T-helper 1 cell treated with Interleukin-12 subunit alpha and Interleukin-12 subunit beta and Interleukin-4 antibody, amounts not matched to agents 30 μg/mL and 1 μg/mL, for 36 hours (primary cell): ENCODE measurements around the gene AREL1.

ENCODE experiments used
- H3K27ac Mint-ChIP-seq: one replicate; pipeline ENCODE4 v1.8.0; 2021; ENCODE audit warnings: mild to moderate bottlenecking, mixed read lengths
- H3K27me3 Mint-ChIP-seq: one replicate; pipeline ENCODE4 v1.8.0; 2021; ENCODE audit warnings: low read depth, mixed read lengths
- H3K36me3 Mint-ChIP-seq: one replicate; pipeline ENCODE4 v1.8.0; 2021; ENCODE audit warnings: low read depth, mixed read lengths
- H3K4me1 Mint-ChIP-seq: one replicate; pipeline ENCODE4 v1.8.0; 2021; ENCODE audit warnings: low read depth, mixed read lengths
- H3K4me3 Mint-ChIP-seq: one replicate; pipeline ENCODE4 v1.8.0; 2021; ENCODE audit warnings: mild to moderate bottlenecking, moderate library complexity, mixed read lengths
- H3K9me3 Mint-ChIP-seq: one replicate; pipeline ENCODE4 v1.8.0; 2021; ENCODE audit warnings: mixed read lengths

The AREL1 gene

GRCh38 chr14:74645756-74646470, 67.0 kb downstream of the AREL1 start:
- no peaks in the 10 kb centered on the region for H3K4me1 Mint-ChIP-seq
- H3K4me3 Mint-ChIP-seq, result no peak overlapping the region
- H3K36me3 Mint-ChIP-seq, result no peaks in the 10 kb centered on the region
- H3K27ac Mint-ChIP-seq, result no peak overlapping the region
- peaks cover 7% of the 10 kb centered on the region for H3K27me3 Mint-ChIP-seq
- H3K9me3 Mint-ChIP-seq, result no peaks in the 10 kb centered on the region

DNA sequence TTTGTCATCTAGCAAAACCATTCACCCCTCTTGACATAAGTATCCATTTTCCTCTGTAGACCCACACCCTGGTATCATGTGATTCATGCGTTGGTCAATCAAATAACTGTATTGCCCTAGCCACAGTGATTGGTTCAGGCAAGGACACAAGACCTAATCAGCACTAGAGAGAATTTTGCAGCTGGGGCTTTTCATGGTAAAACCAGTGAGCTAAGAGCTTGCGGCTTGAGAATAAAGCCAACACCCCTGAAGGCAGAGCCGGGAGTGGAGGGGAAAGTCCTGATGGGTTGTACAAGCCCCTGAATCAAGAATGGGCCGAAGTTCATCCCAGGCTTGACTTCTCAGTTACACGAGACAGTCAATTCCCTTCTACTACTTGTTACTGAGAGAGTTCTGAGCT, 67.6 kb downstream of the AREL1 start:
- Mint-ChIP-seq H3K36me3 (no peaks in the 10 kb centered on the region), H3K9me3 (no peaks in the 10 kb centered on the region), H3K4me1 (no peaks in the 10 kb centered on the region), H3K27me3 (peaks cover 10% of the 10 kb centered on the region), H3K4me3 (no peak overlapping the region), H3K27ac (no peak overlapping the region)

GRCh38 chr14:74641601-74642391, 71.1 kb downstream of the AREL1 start:
- Mint-ChIP-seq H3K4me1 (no peaks in the 10 kb centered on the region), H3K27me3 (peaks cover 15% of the 10 kb centered on the region), H3K4me3 (no peak overlapping the region), H3K9me3 (no peaks in the 10 kb centered on the region), H3K36me3 (no peaks in the 10 kb centered on the region), H3K27ac (no peak overlapping the region)

- H3K4me1 Mint-ChIP-seq, result no peaks in the 10 kb centered on the region
- H3K9me3 Mint-ChIP-seq, result no peaks in the 10 kb centered on the region
- no peaks in the 10 kb centered on the region for H3K36me3 Mint-ChIP-seq
- no peak overlapping the region for H3K4me3 Mint-ChIP-seq
- H3K27ac Mint-ChIP-seq, result no peak overlapping the region
- H3K27me3 Mint-ChIP-seq, result peaks cover 19% of the 10 kb centered on the region
These were observed 73.9 kb downstream of the AREL1 start for GRCh38 chr14:74638966-74639365.

DNA sequence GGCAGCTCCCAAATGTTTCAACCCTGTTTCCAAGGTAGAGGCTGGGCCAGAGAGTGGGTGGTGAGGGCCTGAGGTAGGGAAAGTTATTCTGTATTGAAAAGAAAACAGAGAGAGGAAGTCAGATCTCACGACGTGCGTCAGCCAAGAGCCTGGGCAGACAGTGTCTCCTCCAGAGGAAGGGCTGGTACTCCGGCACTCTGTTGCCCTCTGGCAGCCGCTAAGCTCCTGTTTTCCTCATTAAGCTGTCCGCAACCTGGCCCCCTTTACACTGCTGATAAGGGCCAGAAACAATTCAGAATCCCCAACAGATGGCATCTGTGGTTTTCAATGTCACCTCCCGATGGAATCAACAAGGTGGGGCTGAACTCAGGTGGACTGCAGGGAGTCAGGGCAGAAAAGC, 74.8 kb downstream of the AREL1 start:
- Mint-ChIP-seq H3K27ac (no peak overlapping the region), H3K36me3 (no peaks in the 10 kb centered on the region), H3K27me3 (peaks cover 21% of the 10 kb centered on the region), H3K9me3 (no peaks in the 10 kb centered on the region), H3K4me1 (no peaks in the 10 kb centered on the region), H3K4me3 (no peak overlapping the region)

- H3K27ac Mint-ChIP-seq, result no peak overlapping the region
- no peak overlapping the region for H3K4me3 Mint-ChIP-seq
- H3K9me3 Mint-ChIP-seq, result no peaks in the 10 kb centered on the region
- no peaks in the 10 kb centered on the region for H3K36me3 Mint-ChIP-seq
- H3K27me3 Mint-ChIP-seq, result peaks cover 19% of the 10 kb centered on the region
- H3K4me1 Mint-ChIP-seq, result no peaks in the 10 kb centered on the region
These were observed 75.7 kb downstream of the AREL1 start for GRCh38 chr14:74637178-74637550.

DNA sequence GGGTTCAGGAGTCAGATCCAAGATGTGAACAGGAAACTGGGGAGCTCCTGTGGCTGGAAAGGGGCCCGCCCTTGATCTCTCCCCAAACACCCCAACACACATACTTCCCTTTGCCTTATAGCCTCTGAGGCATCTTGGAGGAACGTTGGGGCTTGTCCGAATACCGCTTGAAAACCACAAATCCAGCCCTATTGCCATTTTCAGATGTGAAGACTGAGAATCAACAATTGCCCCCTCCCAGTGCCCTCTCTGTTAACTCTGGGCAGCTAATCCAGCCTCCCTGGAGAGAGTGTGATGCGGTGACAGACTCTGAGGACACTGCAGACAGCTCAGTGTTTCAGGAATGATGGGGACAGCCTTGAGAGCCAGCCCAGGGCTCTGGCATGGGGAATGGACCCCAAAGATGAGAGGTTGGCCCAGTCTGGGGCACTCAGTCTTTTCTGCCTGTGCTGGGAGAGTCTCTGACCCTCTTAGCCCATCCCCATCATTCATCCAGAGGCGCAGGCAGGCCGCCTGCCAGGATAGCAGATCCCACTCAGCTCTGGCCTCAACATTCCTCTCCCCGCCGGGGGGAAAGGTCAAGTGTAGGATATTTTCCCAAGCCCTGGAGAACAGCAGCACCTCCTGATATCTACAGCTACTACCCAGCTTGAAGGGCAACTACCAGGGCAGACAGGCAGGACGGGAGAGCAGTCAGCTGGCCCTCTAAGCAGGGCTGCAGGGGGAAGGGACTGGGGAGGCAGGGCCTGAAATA, 76.3 kb downstream of the AREL1 start:
- Mint-ChIP-seq H3K27me3 (peaks cover 19% of the 10 kb centered on the region), H3K4me3 (no peak overlapping the region), H3K4me1 (no peaks in the 10 kb centered on the region), H3K27ac (no peak overlapping the region), H3K9me3 (no peaks in the 10 kb centered on the region), H3K36me3 (no peaks in the 10 kb centered on the region)

DNA sequence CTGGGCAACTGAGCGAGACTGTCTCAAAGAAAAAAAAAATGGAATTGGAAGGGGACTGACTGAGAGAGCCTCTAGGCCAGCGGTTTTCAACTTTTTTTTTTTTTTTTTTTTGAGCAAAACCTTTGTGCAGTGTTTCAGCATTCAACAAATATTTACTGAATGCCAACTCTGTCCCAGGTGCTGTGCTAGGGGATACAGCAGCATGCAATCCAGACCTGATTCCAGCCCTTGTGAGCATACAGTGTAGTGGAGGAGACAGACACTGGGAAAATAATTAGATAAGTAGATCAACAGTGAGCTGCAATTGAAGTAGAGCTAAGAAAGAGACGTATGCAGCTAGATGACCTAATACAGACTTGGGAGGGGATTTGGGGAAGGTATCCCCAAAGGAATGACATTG, 77.0 kb downstream of the AREL1 start:
- peaks cover 19% of the 10 kb centered on the region for H3K27me3 Mint-ChIP-seq
- H3K27ac Mint-ChIP-seq, result no peak overlapping the region
- H3K4me3 Mint-ChIP-seq, result no peak overlapping the region
- no peaks in the 10 kb centered on the region for H3K9me3 Mint-ChIP-seq
- H3K4me1 Mint-ChIP-seq, result no peaks in the 10 kb centered on the region
- H3K36me3 Mint-ChIP-seq, result no peaks in the 10 kb centered on the region

DNA sequence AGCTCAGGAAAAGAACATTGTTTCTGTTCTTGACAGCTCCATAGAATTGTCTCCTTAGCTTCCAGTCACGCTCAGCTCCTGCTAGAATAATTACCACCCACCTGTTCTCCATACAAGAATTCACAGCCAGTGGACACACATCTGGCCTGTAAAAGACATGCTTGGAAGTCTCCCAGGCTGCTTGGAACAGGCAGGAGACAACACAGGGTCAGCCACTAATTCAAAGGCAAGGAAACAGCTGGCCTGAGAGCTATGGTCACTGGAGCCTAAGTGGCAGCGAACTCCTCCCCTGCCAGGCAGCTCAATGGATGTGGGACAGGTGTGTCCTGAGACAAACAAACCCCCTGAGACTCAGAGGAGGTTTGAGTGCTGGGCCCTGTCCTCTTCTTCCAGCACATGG, 77.9 kb downstream of the AREL1 start:
- Mint-ChIP-seq H3K36me3 (no peaks in the 10 kb centered on the region), H3K4me3 (no peak overlapping the region), H3K27me3 (peaks cover 14% of the 10 kb centered on the region), H3K9me3 (no peaks in the 10 kb centered on the region), H3K4me1 (no peaks in the 10 kb centered on the region), H3K27ac (no peak overlapping the region)

DNA sequence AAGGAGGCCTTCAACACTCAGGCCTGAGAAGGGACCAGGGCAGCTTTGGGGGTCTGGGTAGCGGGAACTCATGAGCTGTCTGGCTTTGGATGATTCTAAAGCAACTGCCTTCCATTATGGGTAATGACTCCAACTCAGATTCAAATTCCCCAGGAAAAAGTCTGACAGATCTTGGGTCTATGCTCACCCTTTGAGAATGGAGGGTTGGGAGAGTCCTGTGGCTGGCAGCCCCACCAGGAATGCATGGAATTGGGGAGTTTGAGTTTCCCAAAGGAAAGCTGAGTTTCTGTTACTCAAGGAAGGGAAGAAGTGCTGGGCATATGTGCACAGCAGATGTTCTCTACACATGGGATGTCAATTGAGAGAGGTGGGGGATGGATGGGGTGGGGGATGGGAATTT, 78.4 kb downstream of the AREL1 start:
- Mint-ChIP-seq H3K36me3 (no peaks in the 10 kb centered on the region), H3K4me1 (no peaks in the 10 kb centered on the region), H3K9me3 (no peaks in the 10 kb centered on the region), H3K4me3 (no peak overlapping the region), H3K27ac (no peak overlapping the region), H3K27me3 (peaks cover 11% of the 10 kb centered on the region)

DNA sequence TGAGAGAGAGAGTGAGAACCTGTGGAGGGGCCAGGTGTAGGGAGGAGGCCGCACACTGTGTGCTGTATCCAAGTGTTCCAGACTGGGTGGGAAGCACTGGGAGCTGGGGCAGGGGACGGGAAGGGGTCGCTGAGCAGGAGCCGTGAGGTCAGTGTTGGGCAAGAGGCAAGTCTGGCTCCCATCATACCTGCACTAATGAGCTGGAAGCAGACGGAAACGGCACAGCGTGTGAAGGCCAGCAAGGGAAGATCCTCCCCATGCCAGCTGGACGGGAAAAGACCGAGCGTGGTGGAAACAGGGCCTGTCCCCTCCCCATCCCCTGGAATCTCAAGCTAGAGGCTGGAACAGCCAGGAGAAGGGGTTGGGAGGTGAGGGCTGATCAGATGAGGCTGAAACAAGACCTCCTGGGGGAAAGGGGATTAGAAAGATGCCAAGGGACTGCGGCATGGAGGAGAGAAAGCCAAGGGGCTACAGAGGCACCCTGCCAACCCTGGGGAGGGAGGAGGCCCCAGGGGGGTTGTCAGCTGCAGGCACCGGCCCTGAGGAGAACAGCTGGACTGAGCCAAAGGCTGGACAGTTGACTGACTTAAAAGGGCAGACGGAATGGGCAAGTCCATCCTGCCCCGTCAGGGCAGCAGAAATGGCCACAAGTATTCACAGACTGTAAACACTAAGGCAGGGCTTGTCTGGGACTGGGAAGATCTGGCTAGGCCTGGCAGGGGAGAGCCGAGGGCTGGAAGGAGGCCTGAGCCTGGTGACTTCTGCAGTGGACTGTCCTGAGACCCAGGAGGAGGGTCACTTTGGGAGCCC, 81.8 kb downstream of the AREL1 start:
- Mint-ChIP-seq H3K27ac (no peak overlapping the region), H3K9me3 (no peaks in the 10 kb centered on the region), H3K4me1 (peaks cover 2% of the 10 kb centered on the region), H3K27me3 (peaks cover 10% of the 10 kb centered on the region), H3K36me3 (no peaks in the 10 kb centered on the region), H3K4me3 (no peak overlapping the region)

DNA sequence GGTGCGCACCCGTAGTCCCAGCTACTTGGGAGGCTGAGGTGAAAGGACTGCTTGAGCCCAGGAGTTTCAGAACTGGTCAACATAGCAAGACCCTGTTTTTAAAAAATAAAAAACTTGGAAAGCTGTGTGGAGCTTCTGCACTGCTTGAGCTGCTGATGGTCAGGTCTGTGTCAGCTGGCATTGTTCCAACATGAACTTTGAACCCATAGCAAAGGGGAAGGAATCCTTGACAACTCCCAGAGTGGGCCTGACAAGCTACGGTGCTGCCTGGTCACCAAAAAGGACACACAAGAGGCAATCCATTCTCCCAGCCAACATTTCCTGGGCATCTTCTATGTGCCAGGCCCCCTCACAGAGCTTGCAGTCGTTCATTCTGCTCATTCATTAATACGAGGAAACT, 84.5 kb downstream of the AREL1 start:
- no peak overlapping the region for H3K27ac Mint-ChIP-seq
- H3K36me3 Mint-ChIP-seq, result no peaks in the 10 kb centered on the region
- H3K4me3 Mint-ChIP-seq, result no peak overlapping the region
- H3K27me3 Mint-ChIP-seq, result peaks cover 13% of the 10 kb centered on the region
- H3K9me3 Mint-ChIP-seq, result no peaks in the 10 kb centered on the region
- peaks cover 2% of the 10 kb centered on the region for H3K4me1 Mint-ChIP-seq

DNA sequence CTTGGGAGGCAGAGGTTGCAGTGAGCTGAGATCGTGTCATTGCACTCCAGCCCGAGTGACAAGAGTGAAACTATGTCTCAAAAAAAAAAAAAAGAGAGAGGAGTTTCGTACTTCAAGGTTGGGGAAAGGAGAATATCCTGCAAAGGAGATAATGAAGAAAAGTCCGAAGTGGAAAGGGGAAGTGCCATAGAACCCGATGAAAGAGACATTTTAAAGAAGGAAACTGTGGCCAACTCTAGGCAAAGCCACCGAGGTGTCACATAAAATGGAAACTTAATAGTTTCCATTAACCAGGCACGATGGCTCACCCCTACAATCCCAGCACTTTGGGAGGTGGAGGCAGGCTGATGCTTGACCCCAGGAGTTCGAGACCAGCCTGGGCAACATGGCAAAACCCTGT, 85.8 kb downstream of the AREL1 start:
- Mint-ChIP-seq H3K36me3 (no peaks in the 10 kb centered on the region), H3K4me3 (no peak overlapping the region)

DNA sequence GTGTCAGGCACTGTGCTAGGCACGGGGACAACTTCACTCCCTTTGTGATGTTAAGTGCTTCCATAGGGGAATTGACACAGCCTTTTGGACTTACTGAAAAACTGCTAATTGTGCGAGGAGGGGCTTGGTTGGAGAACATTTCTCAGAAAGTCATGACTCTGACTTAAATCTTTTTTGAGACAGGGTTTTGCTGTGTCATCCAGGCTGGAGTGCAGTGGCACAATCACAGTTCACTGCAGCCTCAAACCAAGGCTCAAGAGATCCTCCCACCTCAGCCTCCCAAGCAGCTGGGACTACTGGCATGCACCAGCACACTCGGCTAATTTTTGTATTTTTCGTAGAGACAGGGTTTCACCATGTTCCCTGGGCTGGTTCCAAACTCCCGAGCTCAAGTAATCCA, 90.6 kb downstream of the AREL1 start:
- Mint-ChIP-seq H3K4me3 (no peak overlapping the region), H3K4me1 (peaks cover 36% of the 10 kb centered on the region), H3K27ac (no peak overlapping the region), H3K36me3 (no peaks in the 10 kb centered on the region), H3K27me3 (peaks cover 14% of the 10 kb centered on the region), H3K9me3 (no peaks in the 10 kb centered on the region)

More for the DNA sequence above, 85.8 kb downstream of the AREL1 start:
- H3K9me3 Mint-ChIP-seq, result no peaks in the 10 kb centered on the region
- no peak overlapping the region for H3K27ac Mint-ChIP-seq
- H3K4me1 Mint-ChIP-seq, result peaks cover 2% of the 10 kb centered on the region
- H3K27me3 Mint-ChIP-seq, result peaks cover 11% of the 10 kb centered on the region
